GM12801 (cell line): ENCODE results near the gene FREY1.

Source experiments
- CTCF ChIP-seq: IDR thresholded peaks from one replicate; pipeline ENCODE4 v1.5.1; 2011; ENCODE audit warnings: control low read depth; ENCODE audit not compliant: insufficient read length; ENCODE audit errors: extremely low read depth

Gene FREY1

GRCh38 chr11:45906965-45907611, at the start of gene FREY1:
Gene FREY1, minus strand, starts transcription at chr11:45907271. Its CDS starts 26 bp downstream, at chr11:45907245.
- TF ChIP-seq CTCF, result no peak

GRCh38 chr11:45949992-45950407, 42.9 kb upstream of the FREY1 start:
- no peak for TF ChIP-seq CTCF

- no peak for TF ChIP-seq CTCF
These were observed 41.3 kb upstream of the FREY1 start for GRCh38 chr11:45948356-45948755.

- TF ChIP-seq CTCF, result no peak
These were observed 40.8 kb upstream of the FREY1 start for GRCh38 chr11:45947885-45948284.

- no peak for TF ChIP-seq CTCF
These were observed 38.4 kb upstream of the FREY1 start for GRCh38 chr11:45945397-45945999.

GRCh38 chr11:45942381-45942780, 35.3 kb upstream of the FREY1 start:
- TF ChIP-seq CTCF, result no peak

- TF ChIP-seq CTCF, result no peak
These were observed 34.2 kb upstream of the FREY1 start for GRCh38 chr11:45941285-45941684.

- TF ChIP-seq CTCF, result no peak
These were observed 32.8 kb upstream of the FREY1 start for GRCh38 chr11:45939836-45940235.
